ENCODE data around the gene CHST15.

DNA sequence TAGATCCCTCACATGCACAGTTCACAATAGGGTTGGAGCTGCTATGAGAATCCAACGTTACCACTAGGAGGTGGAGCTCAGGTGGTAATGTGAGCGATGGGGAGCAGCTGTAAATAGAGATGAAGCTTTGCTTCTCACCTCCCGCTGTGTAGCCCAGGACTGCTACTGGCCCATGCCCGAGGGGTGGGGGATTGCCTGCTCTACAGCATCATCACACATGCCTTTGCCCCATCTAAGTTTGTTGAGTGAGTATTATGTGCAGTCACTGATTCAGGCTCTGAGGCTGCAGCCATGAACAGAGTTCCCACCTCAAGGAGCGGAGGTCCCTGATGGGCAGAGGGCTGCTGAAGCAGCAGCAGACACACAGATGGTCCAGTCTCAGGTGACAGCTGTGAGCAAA is 94.1 kb downstream of the CHST15 start:
- no peak for TF ChIP-seq POLR2A (IDR thresholded peaks at IDR 0.05; ENCODE audit: low read depth, low read length)
- no peak for TF ChIP-seq POLR2AphosphoS5 (IDR thresholded peaks at IDR 0.05; ENCODE audit: low read depth, low read length)
- no peak for TF ChIP-seq SPI1 (IDR thresholded peaks at IDR 0.05; ENCODE audit: low read depth, low read length)

Measured in GM12891 (cell line).